A549 treated with ZK216348 at 1 μM for 4 hours (cell line): ENCODE data around the gene EXOC8. TPM values are rescaled to one million over a fixed set of nuclear protein-coding genes. Genes with fewer than 3 reads are reported as not detected.

Experiments used
- total RNA-seq: library from RNA; stranded (reverse); fragments of 200-300 nt; extraction: Qiagen RNA extraction; gene quantifications from 5 replicates; pipeline ENCODE4 v1.2.3, GENCODE V29; 2022; ENCODE audit warnings: low read depth

EXOC8 gene, protein sequence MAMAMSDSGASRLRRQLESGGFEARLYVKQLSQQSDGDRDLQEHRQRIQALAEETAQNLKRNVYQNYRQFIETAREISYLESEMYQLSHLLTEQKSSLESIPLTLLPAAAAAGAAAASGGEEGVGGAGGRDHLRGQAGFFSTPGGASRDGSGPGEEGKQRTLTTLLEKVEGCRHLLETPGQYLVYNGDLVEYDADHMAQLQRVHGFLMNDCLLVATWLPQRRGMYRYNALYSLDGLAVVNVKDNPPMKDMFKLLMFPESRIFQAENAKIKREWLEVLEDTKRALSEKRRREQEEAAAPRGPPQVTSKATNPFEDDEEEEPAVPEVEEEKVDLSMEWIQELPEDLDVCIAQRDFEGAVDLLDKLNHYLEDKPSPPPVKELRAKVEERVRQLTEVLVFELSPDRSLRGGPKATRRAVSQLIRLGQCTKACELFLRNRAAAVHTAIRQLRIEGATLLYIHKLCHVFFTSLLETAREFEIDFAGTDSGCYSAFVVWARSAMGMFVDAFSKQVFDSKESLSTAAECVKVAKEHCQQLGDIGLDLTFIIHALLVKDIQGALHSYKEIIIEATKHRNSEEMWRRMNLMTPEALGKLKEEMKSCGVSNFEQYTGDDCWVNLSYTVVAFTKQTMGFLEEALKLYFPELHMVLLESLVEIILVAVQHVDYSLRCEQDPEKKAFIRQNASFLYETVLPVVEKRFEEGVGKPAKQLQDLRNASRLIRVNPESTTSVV
- 5.4 to 9.1 TPM (median 8.9 TPM) in 5 replicates for total RNA-seq

DNA sequence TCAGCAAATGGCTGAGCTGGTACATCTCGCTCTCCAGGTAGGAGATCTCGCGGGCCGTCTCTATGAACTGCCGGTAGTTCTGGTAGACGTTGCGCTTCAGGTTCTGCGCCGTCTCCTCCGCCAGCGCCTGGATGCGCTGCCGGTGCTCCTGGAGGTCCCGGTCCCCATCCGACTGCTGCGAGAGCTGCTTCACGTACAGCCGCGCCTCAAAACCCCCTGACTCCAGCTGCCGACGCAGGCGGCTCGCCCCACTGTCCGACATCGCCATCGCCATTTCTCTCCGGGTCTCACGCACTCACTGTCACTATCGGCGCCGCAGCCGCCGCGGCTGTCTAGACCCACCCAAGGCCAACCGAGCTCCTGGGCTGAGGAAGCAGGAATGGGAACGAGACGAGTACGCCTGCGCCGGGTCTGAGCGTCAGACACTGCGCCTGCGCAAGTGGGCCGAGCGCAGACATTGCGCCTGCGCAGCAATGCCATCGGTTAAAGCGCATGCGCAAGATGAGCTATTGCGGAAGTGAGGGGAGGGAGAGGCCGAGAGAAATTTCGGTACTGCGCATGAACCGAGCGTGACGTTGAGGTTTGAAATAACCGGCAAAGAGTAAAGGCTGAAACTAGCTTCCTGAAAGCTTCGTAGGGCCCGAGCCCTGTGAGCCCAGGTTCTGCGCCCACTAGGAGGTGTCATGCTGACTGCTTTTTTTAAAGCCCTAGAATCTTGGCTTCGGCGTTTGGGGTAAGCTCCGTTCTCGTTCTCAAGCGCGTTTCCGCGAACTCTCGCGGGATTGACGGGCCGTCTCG lies at the start of gene EXOC8:
Gene EXOC8 (minus strand): TSS at position 381 of the 798 bp plus-strand sequence. CDS start 107 bp downstream, at position 274.

DNA sequence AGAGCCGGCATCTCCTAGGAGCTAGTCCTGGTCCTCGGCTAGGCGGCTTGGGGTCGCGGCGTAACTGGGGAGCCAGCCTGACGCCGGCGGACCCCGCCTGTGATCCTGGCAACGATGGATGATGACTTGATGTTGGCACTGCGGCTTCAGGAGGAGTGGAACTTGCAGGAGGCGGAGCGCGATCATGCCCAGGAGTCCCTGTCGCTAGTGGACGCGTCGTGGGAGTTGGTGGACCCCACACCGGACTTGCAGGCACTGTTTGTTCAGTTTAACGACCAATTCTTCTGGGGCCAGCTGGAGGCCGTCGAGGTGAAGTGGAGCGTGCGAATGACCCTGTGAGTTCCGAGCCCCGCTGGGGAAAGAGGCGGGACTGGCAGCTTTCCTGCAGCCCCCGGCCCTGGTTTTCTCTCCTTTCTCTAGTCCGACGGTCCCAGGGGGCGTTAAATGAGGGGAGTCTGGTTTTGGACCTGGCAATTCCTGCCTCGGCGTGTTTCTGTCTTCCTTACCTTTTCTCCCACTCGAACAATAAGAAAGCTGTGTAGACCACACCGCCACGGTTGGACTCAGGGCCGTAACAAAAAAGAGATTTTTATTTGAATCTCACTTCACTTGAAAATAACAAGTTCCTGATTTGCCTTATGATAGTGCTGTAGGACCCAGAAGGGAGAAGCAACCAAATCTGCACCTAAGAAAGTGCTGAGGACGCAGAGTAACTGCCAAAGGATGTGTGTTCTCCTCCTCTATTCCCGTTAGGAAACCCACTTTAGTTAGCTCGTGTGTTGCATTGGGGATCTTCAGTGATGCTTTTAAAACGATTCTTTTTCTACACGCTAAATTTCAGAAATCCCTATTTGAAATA lies 847 bp upstream of the EXOC8 start, which contains the start of gene SPRTN:
Gene SPRTN (plus strand): TSS at position 24 of the 859 bp plus-strand sequence. CDS start 91 bp downstream, at position 115.

Other genes with a start within 250 kb of the EXOC8 start
- 0.11 to 0.22 TPM (median 0.18 TPM) in 5 replicates for gene TRIM67, start 175.8 kb downstream of the EXOC8 start, total RNA-seq
- 32.2 to 44.7 TPM (median 37.8 TPM) in 5 replicates for gene GNPAT, start 96.6 kb downstream of the EXOC8 start, total RNA-seq
- gene SPRTN, start 441 bp upstream of the EXOC8 start, total RNA-seq: 9.5 to 15.5 TPM (median 14.5 TPM) in 5 replicates
- 41.0 to 83.3 TPM (median 54.9 TPM) in 5 replicates for gene EGLN1, start 84.4 kb upstream of the EXOC8 start, total RNA-seq
- 27.3 to 41.9 TPM (median 36.9 TPM) in 5 replicates for gene TSNAX, start 190.8 kb upstream of the EXOC8 start, total RNA-seq